GM19438 (cell line): ENCODE data around the gene CCR5.
"Not testable (repeated sequence)": the region's sequence is repeated elsewhere in the genome, so short reads cannot be mapped to it uniquely, and the experiment has no call there.

Experiments used
- ATAC-seq: cut with Tn5 transposase; IDR thresholded peaks from one replicate; pipeline ENCODE4 v1.9.1; 2021; ENCODE audit warnings: low read depth; ENCODE audit not compliant: unreplicated experiment

The CCR5 gene

GRCh38 chr3:46370839-46371518 lies at the start of gene CCR5:
Gene CCR5 (plus strand): TSS chr3:46370946. CDS start chr3:46372903, 1,957 bp downstream.
- no peak for ATAC-seq

- no peak for ATAC-seq
Measured at GRCh38 chr3:46321461-46322104, 49.2 kb upstream of the CCR5 start.

GRCh38 chr3:46324036-46324435 lies 46.7 kb upstream of the CCR5 start:
- no peak for ATAC-seq

GRCh38 chr3:46325645-46326300 lies 45.0 kb upstream of the CCR5 start:
- ATAC-seq: no peak

- not testable (repeated sequence) for ATAC-seq
Measured at GRCh38 chr3:46330676-46331075, 40.1 kb upstream of the CCR5 start.

GRCh38 chr3:46334741-46335478 lies 35.8 kb upstream of the CCR5 start:
- no peak for ATAC-seq

GRCh38 chr3:46335541-46335940 lies 35.2 kb upstream of the CCR5 start:
- no peak for ATAC-seq

- no peak for ATAC-seq
Measured at GRCh38 chr3:46337911-46338310, 32.8 kb upstream of the CCR5 start.

- ATAC-seq: no peak
Measured at GRCh38 chr3:46338840-46339239, 31.9 kb upstream of the CCR5 start.

GRCh38 chr3:46344476-46344875 lies 26.3 kb upstream of the CCR5 start:
- ATAC-seq: no peak

- no peak for ATAC-seq
Measured at GRCh38 chr3:46348823-46349482, 21.8 kb upstream of the CCR5 start.

- peak; percentile 64 for ATAC-seq
Measured at GRCh38 chr3:46349484-46350261, 21.1 kb upstream of the CCR5 start.

- ATAC-seq: peak; percentile 27
Measured at GRCh38 chr3:46350262-46350565, 20.5 kb upstream of the CCR5 start.

- ATAC-seq: no peak
Measured at GRCh38 chr3:46351646-46352045, 19.1 kb upstream of the CCR5 start.

- no peak for ATAC-seq
Measured at GRCh38 chr3:46353090-46353489, 17.7 kb upstream of the CCR5 start.

- ATAC-seq: no peak
Measured at GRCh38 chr3:46353647-46354410, 16.9 kb upstream of the CCR5 start, which contains the start of gene CCR2. Gene CCR2 (plus strand): TSS chr3:46354111. CDS start chr3:46357528, 3,417 bp downstream.

GRCh38 chr3:46354478-46354877 lies 16.3 kb upstream of the CCR5 start:
- ATAC-seq: no peak

GRCh38 chr3:46354984-46355383 lies 15.8 kb upstream of the CCR5 start:
- no peak for ATAC-seq

GRCh38 chr3:46356276-46356675 lies 14.5 kb upstream of the CCR5 start:
- ATAC-seq: no peak
